GM19193 (cell line): ENCODE data around the gene AUH.

Source experiments
- POLR2A ChIP-seq: IDR thresholded peaks from 4 replicates; pipeline ENCODE4 v1.6.1; 2011; ENCODE audit not compliant: insufficient read depth, insufficient read length; ENCODE audit errors: extremely low read depth

AUH gene

GRCh38 chr9:91188719-91189590 lies 172.8 kb downstream of the AUH start:
- TF ChIP-seq POLR2A, result no peak

GRCh38 chr9:91187965-91188344 lies 173.8 kb downstream of the AUH start:
- TF ChIP-seq POLR2A, result no peak

- TF ChIP-seq POLR2A, result no peak
These were observed 174.3 kb downstream of the AUH start for GRCh38 chr9:91187311-91187964.

GRCh38 chr9:91186632-91187108 lies 175.0 kb downstream of the AUH start:
- TF ChIP-seq POLR2A, result no peak

- no peak for TF ChIP-seq POLR2A
These were observed 176.4 kb downstream of the AUH start for GRCh38 chr9:91185193-91185886.

GRCh38 chr9:91182429-91183225 lies 179.1 kb downstream of the AUH start:
- no peak for TF ChIP-seq POLR2A

GRCh38 chr9:91181541-91181940 lies 180.2 kb downstream of the AUH start:
- no peak for TF ChIP-seq POLR2A

- no peak for TF ChIP-seq POLR2A
These were observed 180.8 kb downstream of the AUH start for GRCh38 chr9:91180930-91181268.

GRCh38 chr9:91180240-91180929 lies 181.3 kb downstream of the AUH start:
- no peak for TF ChIP-seq POLR2A

- no peak for TF ChIP-seq POLR2A
These were observed 182.2 kb downstream of the AUH start for GRCh38 chr9:91179237-91180138.

GRCh38 chr9:91178281-91179236 lies 183.2 kb downstream of the AUH start:
- no peak for TF ChIP-seq POLR2A

- no peak for TF ChIP-seq POLR2A
These were observed 183.9 kb downstream of the AUH start for GRCh38 chr9:91177661-91178280.

- TF ChIP-seq POLR2A, result no peak
These were observed 184.6 kb downstream of the AUH start for GRCh38 chr9:91177081-91177480.
